GM21367 (cell line): Measurements from ENCODE around the gene MST1.
A peak's percentile ranks its signal among the peaks of the same experiment; 100 is the strongest.

Experiments used
- ATAC-seq: cut with Tn5 transposase; IDR thresholded peaks from one replicate; pipeline ENCODE4 v1.9.1; 2021; ENCODE audit not compliant: unreplicated experiment

The MST1 gene

DNA sequence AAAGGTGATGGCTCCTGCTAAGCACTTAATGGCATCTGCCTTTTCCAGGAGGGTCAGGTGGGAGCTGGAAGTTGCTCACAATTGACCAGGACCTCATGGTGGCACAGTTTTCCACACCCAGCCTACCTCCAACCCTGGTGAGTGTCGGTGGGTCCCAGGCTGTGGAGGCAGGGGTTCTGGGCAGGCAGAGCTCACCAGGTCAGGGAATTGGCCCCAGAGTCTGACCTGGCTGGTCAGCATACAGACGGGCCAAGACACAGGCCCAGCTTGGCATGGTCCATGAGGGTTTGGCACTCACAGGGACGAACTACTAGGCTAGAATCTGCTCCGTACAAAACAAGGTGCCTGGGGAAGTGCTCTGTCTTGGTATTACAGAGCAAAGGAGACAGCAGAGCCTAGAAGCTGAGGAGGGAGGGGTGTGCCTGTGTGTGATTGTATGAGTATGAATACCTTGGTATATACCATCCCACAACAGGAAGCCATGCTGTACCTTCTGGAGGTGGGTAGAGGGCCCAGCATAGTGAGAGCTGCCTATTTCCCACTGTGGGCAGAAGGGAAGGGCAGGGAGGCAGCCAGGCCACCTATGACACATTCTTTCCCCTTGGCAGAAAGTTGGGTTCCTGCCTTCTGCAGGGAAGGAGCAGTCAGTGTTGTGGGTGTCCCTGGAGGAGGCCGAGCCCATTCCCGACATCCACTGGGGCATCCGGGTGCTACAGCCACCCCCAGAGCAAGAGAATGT is 8.6 kb downstream of the MST1 start:
- no peak for ATAC-seq

DNA sequence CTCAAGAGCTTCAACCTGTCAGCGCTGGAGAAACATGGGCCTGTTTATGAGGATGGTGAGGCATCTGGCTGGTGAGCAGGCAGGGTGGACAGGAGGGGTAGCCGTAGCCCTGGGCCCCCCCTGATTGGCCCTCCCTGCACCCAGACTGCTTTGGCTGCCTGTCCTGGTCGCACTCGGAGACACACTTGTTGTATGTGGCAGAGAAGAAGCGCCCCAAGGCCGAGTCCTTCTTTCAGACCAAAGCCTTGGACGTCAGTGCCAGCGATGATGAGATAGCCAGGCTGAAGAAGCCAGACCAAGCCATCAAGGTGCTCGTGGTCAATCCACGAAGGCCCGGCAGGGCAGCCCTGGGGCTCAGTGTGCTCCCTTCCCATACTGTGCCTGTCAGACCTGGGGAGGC is 13.4 kb downstream of the MST1 start:
- ATAC-seq = no peak

DNA sequence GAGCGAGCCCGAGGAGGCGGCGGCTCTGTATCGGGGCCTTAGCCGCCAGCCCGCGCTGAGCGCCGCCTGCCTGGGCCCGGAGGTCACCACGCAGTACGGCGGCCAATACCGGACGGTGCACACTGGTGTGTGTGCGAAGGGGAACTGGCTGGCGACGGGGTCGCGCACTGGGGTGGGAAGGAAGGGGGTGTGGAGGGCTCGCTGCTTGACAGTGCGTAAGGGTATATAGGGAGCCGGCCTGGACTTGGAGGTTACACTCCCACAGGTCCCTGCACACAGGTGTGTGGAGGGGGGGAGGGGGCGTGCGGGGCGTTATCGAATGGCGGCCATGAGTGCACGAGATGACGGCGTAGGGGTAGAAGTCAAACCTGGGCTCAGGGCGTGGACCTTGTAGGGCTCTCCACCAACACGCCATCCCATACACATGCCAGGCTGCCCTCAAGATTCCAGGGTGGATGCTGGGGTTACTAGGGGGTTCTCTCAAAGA is 14.7 kb downstream of the MST1 start:
- peak; percentile 26 for ATAC-seq

DNA sequence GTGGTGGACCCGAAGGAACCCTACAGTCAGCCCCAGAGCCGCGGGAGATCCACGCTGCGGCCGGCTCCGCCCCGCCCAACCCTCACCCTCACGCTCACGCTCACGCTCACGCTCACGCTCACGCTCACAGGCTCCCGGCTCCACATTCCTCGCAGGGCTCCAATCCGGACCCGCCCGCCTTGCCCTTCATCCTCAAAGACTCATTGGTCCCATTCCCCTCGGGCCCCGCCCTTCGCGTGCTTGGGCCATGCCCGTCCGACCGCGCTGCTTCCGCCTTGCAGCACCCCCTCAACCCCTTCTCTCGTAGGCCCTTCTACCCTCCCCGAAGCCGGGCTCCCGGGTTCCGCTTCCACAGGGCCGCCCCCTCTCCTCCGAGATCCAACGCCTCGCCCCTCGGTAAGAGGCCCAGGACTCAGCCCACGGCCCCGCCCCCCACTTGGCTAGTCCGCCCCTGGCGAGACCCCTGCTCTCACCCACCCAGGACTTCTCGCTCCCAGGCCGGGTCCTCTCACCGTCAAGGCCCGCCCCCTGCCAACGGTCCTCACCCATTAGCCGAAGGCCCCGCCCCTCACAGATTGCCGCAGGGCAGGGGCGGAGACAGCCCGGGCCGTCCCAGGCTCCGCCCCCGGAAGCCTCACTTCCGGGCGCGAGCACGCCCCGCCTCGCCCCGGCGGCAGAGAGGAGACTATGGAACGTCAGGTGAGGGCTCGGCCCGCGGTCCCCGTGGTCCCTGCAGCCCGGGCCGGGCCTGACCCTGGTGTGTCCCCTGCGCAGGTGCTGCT is 15.4 kb downstream of the MST1 start, which contains the start of gene APEH:
Gene APEH, plus strand, starts transcription at position 637 of the 782 bp plus-strand sequence. Its CDS starts 51 bp downstream, at position 688.
- ATAC-seq = peak; percentile 60

DNA sequence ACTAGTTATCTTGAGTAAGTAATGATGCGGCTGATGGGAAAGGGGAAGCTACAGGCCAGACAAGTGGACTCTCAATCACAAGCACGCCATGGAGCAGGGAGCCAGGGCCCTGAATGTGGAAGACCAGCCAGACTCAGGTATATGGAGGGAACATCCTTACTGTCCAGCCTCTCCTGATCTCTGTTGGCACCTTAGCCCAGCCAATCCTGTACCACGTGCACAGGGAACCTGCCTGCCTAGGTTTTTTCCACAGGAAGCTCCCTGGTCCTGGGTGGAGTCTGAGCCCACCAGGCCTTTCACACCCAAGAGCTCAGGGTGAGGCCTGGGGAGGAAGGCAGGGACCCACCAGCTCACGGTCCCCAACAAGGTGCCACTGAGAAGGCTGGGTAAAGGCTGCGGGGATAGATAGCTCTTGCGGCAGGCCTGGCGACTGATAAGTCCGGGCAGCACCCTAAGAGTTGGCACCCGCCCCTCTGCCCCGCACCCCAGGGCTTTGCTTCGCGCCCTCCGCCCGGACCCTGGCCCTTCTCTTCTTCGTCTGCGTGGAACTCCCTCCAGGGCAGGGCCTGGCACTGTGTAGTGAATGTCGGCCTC is 16.1 kb downstream of the MST1 start:
- ATAC-seq = no peak

DNA sequence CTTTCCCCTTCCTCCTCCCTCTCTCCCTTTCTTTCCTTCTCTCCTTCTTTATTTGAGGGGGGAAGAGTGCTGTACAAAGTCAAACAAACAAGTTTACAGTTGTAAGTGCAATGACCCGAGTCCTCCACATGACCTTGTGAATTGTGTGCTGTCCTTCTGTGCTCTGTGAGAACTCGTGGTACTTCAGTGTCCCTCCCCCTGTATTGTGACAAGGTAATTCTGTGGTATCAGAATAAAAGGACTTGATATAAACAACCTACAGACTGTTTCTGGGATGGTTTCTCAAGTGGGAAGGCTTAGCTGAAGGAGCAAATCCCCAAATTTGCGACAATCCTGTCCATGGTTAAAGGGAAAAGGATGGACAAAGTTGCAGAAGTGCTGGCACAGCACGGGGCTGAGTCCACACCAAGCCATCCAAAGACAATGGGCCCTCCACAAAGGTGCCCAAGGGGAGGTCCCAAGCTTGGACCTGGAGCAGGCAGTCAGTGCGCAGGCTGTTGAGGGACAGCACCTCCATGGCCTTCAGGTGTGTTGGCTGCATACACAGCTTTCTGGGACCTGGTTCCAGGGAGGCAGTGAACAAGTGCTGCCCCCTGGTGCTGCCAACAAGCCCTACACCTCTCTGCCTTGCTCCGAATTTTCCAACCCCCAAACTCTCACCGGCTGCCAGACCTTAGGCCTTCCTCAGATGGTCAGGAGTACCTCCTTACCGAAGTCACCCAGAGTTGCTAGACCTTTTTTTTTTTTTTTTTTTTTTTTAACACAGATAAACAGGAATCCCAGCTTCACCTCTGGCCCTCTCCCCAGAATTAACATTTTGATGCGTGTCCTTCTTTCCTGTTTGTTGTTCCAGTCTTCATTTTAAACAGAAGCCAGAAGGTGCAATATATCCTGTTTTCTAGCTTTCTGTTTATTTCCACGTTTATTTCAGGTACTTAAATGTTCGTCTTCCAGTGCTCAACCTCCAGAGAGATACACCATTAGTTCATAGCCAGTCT is 17.7 kb downstream of the MST1 start:
- no peak for ATAC-seq

DNA sequence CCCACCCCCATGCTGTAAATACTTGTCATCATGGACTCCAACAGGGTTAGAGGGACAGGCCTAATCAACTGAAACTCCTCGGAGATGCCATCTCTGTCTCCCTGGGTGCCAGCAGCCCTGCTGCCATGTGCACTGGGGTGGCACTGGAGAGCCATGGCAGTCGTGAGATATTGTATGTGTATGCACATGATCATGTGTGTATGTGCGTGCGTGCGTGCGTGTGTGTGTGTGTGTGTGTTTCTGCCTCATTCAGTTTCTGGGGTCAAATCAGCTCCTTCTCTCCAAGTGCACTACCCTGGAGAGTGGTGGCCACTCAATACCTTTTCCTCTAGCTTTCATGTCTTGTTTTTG is 18.4 kb downstream of the MST1 start:
- no peak for ATAC-seq

DNA sequence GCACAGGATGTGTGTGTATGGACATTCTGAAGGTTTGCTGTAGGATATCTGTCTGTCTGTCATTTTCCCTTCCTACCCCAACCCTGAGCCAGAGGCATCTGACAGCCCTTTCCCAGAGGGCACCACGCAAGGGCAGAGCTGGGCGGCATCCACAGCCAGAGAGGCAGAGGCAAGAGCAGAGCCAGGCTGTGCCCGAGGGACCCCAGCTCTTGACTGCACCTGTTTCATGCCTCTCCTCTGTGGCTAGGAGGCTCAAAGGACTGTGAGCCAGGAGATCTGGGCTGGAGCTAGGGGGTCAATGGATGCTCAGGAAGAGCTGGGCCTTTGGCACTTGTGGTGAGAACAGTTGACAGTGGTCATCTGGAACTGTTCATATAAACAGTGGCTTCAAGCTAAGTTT is 19.9 kb downstream of the MST1 start:
- ATAC-seq = no peak

DNA sequence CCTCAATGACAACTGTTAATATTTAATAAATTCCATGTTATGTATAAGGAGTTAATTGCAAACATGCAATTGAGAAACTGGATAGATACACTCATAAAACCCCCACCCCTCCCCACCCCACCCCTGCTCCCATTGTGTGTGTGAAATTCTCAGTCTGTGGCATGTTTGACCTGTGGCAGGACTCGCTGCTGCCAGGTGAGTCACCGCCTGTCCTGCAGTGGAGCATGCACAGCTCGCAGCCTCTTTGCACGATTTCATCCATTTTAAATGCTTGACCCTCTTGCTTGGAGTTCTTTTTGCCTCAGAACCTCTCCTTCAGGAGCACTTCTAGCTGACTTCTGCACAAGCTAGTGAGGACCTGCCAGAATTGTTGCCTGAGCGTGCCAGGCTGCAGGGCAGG is 20.4 kb downstream of the MST1 start:
- ATAC-seq = no peak

DNA sequence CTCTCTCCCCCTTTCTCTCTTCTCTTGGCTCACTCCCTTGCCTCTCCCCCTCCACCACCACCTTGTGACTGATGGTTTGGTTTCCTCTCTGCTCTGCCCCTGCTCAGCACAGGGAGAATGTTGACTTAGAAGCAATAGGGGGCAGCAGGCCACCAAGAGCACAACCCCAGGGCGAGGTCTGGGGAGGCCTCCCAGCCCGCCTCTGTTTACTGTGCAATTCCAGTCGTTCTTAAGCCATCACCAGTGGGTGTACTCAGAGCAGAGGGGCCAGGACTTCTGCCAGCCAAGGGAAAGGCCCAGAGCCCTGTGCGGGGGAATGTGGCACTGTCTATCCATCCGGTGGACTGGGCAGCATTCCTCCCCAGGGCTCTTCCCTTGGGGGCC is 20.9 kb downstream of the MST1 start:
- ATAC-seq = no peak

DNA sequence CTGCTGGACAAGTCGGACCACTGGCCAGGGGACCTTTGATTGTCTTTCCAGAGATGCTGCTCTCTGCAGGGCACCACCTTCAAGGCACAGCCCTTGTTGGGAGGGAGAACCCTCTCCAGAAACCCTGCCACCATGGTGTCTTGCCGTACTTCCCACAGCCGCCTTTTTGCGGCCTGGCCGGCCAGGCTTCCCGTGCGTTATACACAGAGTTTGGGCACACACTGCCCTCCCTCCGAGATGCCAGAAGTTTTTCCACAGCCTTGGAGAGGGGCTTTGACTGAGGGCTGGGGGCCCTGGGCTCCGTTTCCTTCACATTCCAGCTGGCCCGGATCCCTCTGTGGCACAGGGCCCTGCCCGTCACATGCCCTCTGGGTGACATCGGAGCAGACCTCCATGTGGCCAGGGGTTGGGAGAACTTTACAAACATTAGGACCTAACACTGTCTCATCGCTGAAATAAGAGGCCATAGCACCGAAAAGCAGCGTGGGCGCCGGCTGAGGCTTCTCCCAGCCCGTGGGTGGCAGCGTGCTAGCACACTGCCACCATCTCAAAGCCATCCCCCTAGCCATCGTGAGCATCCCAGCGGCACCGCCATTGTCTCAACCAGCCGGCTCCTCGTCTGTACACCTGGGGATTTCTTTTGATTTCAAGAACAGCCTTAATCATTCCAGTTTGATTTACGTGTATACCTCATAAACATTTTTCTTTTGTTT is 21.4 kb downstream of the MST1 start:
- ATAC-seq = no peak

DNA sequence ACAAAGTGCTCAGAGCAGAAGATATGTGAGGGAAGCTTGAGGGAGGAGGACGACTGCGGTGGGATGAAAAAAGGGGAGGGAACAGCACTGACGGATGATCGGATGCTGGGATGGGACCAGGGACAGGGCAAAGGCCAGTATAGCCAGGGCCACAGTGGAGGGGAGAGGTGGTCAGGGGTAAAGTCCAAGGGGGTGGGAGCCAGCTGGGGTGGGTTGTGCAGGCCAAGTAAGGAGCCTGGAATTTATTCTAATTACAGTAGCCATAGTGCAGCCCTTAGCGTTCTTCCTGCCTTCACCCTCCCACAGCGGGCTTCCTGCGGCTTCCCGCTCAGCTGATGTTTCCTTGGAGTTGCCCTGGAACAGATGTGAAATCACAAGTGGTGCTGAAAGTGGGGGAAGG is 22.7 kb downstream of the MST1 start:
- no peak for ATAC-seq

DNA sequence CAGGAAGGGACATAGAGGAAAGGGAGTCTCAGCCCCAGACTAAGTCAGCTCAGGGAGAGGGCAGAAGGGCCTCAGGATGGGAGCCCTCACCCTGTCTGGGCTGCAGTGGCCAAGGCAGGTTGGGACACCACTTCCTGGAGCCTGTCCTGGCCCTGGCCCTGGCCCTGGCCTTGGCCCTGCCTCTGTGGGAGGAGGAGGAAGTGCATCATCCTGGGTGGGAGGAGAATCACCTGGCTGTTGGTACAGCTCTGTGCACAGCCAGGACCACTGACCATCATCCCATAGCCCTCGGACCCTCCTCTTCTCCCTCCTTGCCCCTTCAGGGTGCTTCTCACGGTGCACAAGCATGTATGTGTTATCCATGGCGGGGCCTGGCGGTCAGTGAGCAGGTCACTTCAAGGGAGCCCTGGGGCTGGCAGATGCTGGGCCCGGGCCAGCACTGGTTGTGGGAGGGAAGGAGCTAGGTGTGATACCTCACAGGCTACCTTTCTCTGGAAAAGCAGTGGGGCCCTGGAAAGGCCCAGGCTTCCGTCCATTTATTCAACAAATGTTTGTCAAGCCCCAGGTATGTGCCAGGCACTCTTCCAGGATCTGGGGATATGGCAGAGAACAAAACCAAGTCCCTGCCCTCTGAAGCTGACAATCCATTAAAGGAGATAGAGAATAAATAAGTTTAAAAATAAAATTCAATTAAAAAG is 23.3 kb downstream of the MST1 start:
- no peak for ATAC-seq

DNA sequence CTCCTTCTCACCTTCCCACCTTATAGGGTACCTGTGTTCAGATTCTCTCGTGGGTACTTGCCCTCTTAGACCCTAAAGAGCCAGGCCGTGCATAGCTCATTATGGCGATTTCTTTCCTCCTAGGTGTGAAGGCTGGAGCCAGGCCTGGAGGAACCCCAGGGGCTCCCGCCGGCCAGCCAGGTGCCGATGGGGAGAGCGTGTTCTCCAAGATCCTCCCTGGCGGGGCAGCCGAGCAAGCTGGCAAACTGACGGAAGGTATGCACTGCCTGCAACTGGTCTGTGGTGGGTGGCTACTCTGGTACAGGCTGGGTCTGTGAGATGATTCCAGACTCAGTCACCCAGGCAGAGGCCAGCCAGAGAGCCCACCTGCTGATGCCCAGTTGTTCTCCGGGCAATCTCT is 25.0 kb downstream of the MST1 start:
- ATAC-seq = no peak

DNA sequence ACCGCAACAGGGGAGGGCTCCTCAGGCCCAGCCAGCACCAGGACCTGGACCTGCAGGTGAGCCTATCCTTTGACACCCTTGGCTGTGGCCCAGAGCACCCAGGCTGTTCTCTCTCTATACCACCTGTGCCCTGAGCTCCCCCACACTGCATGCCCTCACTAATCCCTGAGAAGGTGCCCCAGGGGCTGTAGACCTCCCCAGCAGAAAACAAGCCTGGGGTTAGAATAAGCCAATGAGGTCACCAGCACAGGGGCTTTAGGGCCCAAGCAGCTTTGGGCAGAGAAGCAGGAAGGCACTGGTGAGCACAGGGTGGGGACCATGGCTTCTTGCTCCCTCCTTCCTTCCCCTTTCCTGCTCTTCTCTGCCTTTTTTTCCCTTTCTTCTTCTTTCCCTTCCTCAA is 25.4 kb downstream of the MST1 start:
- ATAC-seq = no peak

DNA sequence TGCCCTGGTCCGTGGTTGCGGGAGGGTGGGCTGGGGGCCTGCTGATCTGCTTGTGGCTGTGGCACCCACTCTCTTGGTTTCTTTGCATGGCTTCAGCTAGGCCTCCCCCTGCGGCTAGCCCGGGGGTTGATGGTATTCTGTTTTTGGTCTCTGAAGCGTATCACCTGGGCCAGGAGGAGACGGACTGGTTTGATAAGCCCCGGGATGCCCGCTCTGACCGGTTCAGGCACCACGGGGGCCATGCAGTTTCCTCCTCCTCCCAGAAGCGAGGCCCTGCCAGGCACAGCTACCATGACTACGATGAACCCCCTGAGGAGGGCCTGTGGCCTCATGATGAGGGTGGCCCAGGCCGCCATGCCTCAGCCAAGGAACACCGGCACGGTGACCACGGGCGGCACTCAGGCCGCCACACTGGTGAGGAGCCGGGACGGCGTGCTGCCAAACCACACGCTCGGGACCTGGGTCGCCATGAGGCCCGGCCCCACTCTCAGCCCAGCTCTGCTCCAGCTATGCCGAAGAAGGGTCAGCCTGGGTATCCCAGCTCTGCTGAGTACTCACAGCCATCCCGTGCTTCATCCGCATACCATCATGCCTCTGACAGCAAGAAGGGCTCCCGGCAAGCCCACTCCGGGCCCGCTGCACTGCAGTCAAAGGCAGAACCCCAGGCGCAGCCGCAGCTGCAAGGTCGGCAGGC is 26.4 kb downstream of the MST1 start:
- no peak for ATAC-seq

DNA sequence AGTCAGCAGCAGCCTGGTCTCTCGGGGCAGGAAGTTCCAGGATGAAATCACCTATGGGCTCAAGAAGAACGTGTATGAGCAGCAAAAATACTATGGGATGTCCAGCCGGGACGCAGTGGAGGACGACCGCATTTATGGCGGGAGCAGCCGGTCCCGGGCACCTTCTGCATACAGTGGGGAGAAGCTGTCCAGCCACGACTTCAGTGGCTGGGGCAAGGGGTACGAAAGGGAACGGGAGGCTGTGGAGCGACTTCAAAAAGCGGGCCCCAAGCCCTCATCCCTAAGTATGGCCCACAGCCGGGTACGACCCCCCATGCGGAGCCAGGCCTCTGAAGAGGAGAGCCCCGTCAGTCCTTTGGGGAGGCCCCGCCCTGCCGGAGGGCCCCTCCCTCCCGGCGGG is 27.3 kb downstream of the MST1 start:
- no peak for ATAC-seq

DNA sequence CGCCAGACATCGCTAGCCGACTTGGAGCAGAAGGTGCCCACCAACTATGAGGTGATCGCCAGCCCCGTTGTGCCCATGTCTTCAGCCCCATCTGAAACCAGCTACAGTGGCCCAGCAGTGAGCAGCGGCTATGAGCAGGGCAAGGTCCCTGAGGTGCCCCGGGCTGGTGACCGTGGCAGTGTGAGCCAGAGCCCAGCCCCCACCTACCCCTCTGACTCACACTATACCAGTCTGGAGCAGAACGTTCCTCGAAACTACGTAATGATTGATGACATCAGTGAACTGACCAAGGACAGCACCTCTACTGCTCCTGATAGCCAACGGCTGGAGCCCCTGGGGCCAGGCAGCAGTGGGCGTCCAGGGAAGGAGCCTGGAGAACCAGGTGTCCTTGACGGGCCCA is 28.0 kb downstream of the MST1 start:
- no peak for ATAC-seq

DNA sequence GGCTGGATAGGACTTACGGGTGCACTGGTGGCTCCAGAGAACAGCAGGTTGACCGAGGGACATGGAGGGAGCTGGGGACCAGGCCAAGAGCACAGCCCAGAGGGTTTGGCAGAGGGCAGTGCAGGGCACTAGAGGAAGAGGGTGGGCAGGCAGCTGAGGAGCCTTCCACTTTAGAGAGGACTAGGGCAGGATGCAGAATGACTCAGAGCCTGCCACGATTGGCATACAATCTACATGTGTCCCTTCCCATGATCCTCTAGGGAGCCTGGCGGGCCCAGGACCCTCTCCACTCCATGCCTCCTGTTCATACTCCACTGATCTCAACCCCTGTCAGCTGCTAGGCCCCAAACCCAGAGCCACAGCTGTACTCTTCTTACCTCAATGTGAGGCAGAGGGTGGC is 29.5 kb downstream of the MST1 start:
- no peak for ATAC-seq
